HUES64 (cell line): ENCODE measurements around the gene ADGRB2.

Experiments
- H3K27ac ChIP-seq: 2 replicates; pipeline ENCODE4 v1.7.0; 2013; ENCODE audit warnings: low read depth, low read length, inconsistent platforms
- H3K27me3 ChIP-seq: 2 replicates; pipeline ENCODE4 v1.6.1; 2013; ENCODE audit warnings: mild to moderate bottlenecking, low read length; ENCODE audit not compliant: insufficient read depth
- H3K36me3 ChIP-seq: 2 replicates; pipeline ENCODE4 v1.6.1; 2013; ENCODE audit warnings: mild to moderate bottlenecking, low read length; ENCODE audit not compliant: insufficient read depth
- H3K4me1 ChIP-seq: 2 replicates; pipeline ENCODE4 v1.6.1; 2013; ENCODE audit warnings: mild to moderate bottlenecking, low read length, moderate library complexity; ENCODE audit not compliant: insufficient read depth
- H3K4me3 ChIP-seq: 2 replicates; pipeline ENCODE4 v1.5.1; 2013; ENCODE audit warnings: mild to moderate bottlenecking, low read length, moderate library complexity
- H3K9ac ChIP-seq: 2 replicates; pipeline ENCODE4 v1.6.1; 2013; ENCODE audit warnings: mild to moderate bottlenecking, low read depth, low read length
- H3K9me3 ChIP-seq: 2 replicates; pipeline ENCODE4 v1.6.1; 2013; ENCODE audit warnings: low read depth, low read length; ENCODE audit not compliant: insufficient read depth
- WGBS: fragments of 150-250, 120-280 bp; methylation state at CpG from one replicate; pipeline ENCODE4 v1.1.7; 2013; ENCODE audit warnings: missing lambda C conversion rate; 5-methylcytosine and 5-hydroxymethylcytosine counted together

ADGRB2 gene

DNA sequence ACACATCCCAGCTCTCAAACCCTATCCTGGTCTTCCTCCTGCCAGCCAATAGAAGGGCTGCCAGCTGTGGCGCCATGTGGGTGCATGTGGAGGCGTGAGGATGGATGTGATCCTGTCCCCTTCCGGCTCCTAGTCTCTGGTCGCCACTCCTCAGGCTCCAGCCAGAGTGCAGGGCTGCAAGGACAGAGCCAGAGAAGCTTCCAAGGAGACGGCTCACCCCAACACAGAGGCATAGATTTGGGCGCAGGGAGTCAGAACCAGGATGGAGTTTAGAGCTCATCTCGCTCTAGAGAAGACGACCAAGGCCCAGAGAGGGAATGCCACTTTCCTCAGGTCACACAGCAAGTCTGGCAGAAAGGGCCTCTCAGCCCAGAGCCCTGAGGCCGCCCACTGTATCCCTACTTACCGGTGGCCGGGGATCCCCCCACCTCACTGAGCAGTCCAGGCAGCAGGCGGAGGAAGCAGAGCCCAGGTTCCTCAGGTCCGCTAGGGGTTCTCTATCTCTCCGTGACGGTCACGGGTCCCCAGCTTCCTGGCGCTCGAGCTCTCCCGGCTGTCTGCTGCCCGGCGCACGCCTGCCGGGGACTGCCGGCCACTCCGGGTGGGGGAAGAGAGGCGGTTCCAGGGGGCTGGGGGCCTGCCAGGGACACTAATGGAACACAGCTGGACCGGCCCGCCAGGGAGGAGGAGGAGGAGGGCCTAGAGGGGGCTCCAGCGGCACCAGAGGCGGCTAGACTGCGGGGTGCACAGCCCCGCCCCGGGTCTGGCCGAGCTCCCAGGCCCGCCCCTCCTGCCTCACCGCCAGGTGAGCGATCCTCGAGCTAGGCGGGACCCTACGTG is 60.5 kb downstream of the ADGRB2 start, which contains the start of gene COL16A1:
Gene COL16A1, minus strand, starts transcription at position 587 of the 840 bp plus-strand sequence. CDS start 1,824 bp downstream, outside the sequence.
- WGBS, result 20% methylated on average over 40 of the region's 40 CpGs

DNA sequence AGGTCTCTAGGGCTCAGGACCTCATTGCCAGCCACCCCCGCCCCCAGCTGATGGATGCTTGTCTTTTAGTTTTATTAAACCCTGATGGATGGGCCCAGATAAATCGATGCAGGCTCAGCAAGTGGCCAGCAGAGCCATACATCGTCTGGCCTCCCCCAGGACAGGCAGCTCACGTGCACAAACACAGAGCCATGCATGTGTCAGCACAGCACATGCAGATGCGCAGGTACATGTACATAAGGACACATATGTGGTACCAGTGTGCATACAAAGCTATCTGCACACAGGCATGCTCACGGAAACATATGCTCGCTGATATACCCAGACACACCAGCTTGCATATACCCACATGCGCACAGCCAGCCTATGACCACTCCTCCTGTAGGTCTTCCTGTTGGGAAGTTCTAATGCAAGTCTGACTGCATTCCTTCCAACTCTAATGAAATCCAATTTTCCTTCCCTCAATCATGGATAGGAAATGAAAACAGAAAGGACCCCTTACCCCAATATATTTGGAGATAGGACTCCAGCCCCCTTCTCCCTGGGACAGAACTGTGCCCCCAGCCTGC is 61.2 kb downstream of the ADGRB2 start:
- H3K4me1 ChIP-seq, result peaks cover 22% of the 10 kb centered on the region
- 91% methylated on average over 8 of the region's 8 CpGs for WGBS
- no peaks in the 10 kb centered on the region for H3K27me3 ChIP-seq
- peak overlapping the region; percentile 58; the same call in 1 of the 2 replicates for H3K4me3 ChIP-seq
- H3K9me3 ChIP-seq, result no peaks in the 10 kb centered on the region
- peaks cover 3% of the 10 kb centered on the region; the same call in 1 of the 2 replicates for H3K36me3 ChIP-seq
- no peak overlapping the region for H3K9ac ChIP-seq
- H3K27ac ChIP-seq, result no peak overlapping the region

More for the DNA sequence above, 60.5 kb downstream of the ADGRB2 start, which contains the start of gene COL16A1:
- H3K27ac ChIP-seq, result peak within 1 kb of the TSS; percentile 47
- no peaks in the 10 kb centered on the region for H3K27me3 ChIP-seq
- H3K9ac ChIP-seq, result peak within 1 kb of the TSS; percentile 57
- no peaks in the 10 kb centered on the region for H3K9me3 ChIP-seq
- peak within 1 kb of the TSS; percentile 58 for H3K4me3 ChIP-seq
- peaks cover 22% of the 10 kb centered on the region for H3K4me1 ChIP-seq
- peaks cover 3% of the 10 kb centered on the region; the same call in 1 of the 2 replicates for H3K36me3 ChIP-seq

GRCh38 chr1:31701091-31701736 is 62.9 kb downstream of the ADGRB2 start:
- H3K4me3 ChIP-seq, result no peak overlapping the region
- no peaks in the 10 kb centered on the region for H3K27me3 ChIP-seq
- H3K36me3 ChIP-seq, result peaks cover 3% of the 10 kb centered on the region; the same call in 1 of the 2 replicates
- 77% methylated on average over 10 of the region's 10 CpGs for WGBS
- peak overlapping the region; percentile 13; the same call in 1 of the 2 replicates for H3K27ac ChIP-seq
- no peaks in the 10 kb centered on the region for H3K9me3 ChIP-seq
- H3K4me1 ChIP-seq, result peaks cover 22% of the 10 kb centered on the region
- 0 out of 2 replicates have a peak overlapping the region, but pooled peaks have one; percentile 16 for H3K9ac ChIP-seq

GRCh38 chr1:31700468-31701090 is 63.6 kb downstream of the ADGRB2 start:
- 0 out of 2 replicates have a peak overlapping the region, but pooled peaks have one; percentile 16 for H3K9ac ChIP-seq
- WGBS, result 81% methylated on average over 7 of the region's 7 CpGs
- peaks cover 3% of the 10 kb centered on the region; the same call in 1 of the 2 replicates for H3K36me3 ChIP-seq
- no peaks in the 10 kb centered on the region for H3K27me3 ChIP-seq
- no peaks in the 10 kb centered on the region for H3K9me3 ChIP-seq
- no peak overlapping the region for H3K4me3 ChIP-seq
- peaks cover 19% of the 10 kb centered on the region for H3K4me1 ChIP-seq
- no peak overlapping the region; the same call in 1 of the 2 replicates for H3K27ac ChIP-seq

DNA sequence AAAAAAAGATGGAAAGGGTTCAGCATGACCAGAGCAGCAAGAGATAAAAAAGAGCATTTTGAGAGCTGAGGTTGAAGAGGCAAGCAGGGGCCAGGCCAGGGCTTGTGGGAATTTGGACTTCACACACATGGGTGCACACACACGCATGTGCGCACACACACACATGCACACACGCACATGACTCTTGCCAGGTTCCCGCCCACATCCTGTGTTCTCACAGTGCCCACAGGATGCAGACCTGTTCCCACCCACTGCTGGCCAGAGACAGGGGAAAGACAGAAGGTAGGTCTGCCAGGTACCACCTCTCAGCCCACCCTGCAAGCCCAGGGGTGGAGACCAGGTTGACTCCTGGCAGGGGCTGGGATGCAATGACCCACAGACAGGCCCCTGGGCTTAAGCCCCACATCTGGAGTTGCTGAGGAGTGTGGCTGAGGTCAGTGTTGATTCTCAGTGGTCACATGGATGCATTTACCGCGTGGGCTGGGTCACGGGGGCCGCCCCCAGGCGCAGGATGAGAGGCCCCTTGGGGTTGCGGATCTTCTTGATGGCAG is 64.7 kb downstream of the ADGRB2 start:
- WGBS, result 90% methylated on average over 10 of the region's 10 CpGs
- Histone ChIP-seq H3K9ac (no peak overlapping the region), H3K27ac (no peak overlapping the region), H3K9me3 (no peaks in the 10 kb centered on the region), H3K27me3 (no peaks in the 10 kb centered on the region), H3K36me3 (peaks cover 3% of the 10 kb centered on the region; the same call in 1 of the 2 replicates), H3K4me1 (peaks cover 10% of the 10 kb centered on the region), H3K4me3 (no peak overlapping the region)

GRCh38 chr1:31697369-31697984 is 66.7 kb downstream of the ADGRB2 start:
- H3K9ac ChIP-seq, result no peak overlapping the region
- peaks cover 9% of the 10 kb centered on the region for H3K4me1 ChIP-seq
- peaks cover 3% of the 10 kb centered on the region; the same call in 1 of the 2 replicates for H3K36me3 ChIP-seq
- H3K27ac ChIP-seq, result no peak overlapping the region
- H3K9me3 ChIP-seq, result no peaks in the 10 kb centered on the region
- H3K4me3 ChIP-seq, result no peak overlapping the region
- no peaks in the 10 kb centered on the region for H3K27me3 ChIP-seq
- 85% methylated on average over 12 of the region's 12 CpGs for WGBS

DNA sequence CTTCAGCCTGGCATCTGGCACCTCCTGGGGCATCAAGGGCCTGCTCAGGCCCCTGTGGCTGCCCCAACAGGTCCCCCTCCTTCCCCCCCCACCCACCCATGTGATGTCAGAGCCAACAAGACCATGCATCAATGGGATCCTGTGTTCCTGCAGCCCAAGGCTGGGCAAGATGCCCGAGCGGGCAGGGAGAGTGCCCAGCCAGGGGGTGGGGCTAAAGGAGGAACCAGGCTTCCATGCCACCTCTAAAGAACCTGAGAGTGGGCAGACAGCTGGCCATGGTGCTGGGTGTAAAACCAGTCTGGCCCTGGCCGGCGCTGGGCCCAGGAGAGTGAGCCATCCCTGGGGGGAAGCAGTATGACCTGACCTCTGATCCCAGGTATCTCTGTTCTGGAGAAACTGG is 67.9 kb downstream of the ADGRB2 start:
- H3K27ac ChIP-seq, result no peak overlapping the region
- H3K27me3 ChIP-seq, result no peaks in the 10 kb centered on the region
- peaks cover 7% of the 10 kb centered on the region for H3K4me1 ChIP-seq
- no peak overlapping the region for H3K9ac ChIP-seq
- WGBS, result 94% methylated on average over 4 of the region's 4 CpGs
- no peaks in the 10 kb centered on the region for H3K9me3 ChIP-seq
- no peak overlapping the region for H3K4me3 ChIP-seq
- peaks cover 3% of the 10 kb centered on the region; the same call in 1 of the 2 replicates for H3K36me3 ChIP-seq

DNA sequence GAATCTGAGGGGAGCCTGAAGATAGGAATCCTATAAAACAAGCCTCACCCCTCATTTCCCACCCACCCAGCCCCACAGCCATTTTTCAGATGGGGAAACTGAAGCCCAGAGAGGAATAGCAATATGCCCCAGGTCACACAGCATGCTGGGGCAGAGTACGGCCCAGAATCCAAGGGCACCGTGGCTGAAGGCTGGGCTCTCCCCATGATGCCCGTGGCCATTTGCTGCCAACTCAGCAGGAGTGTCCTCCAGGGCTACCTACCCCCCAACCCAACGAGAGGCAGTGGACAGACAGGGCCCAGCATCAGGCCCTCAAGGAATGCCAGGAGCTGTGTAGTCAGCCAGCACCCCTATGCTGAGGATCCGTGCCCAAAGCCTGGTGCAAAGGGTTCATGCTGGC is 68.8 kb downstream of the ADGRB2 start:
- 88% methylated on average over 5 of the region's 5 CpGs for WGBS
- H3K36me3 ChIP-seq, result peaks cover 3% of the 10 kb centered on the region; the same call in 1 of the 2 replicates
- no peak overlapping the region for H3K27ac ChIP-seq
- H3K27me3 ChIP-seq, result no peaks in the 10 kb centered on the region
- no peaks in the 10 kb centered on the region for H3K9me3 ChIP-seq
- no peaks in the 10 kb centered on the region; the same call in 1 of the 2 replicates for H3K4me1 ChIP-seq
- no peak overlapping the region for H3K4me3 ChIP-seq
- no peak overlapping the region for H3K9ac ChIP-seq

GRCh38 chr1:31694964-31695313 is 69.2 kb downstream of the ADGRB2 start:
- Histone ChIP-seq H3K4me1 (no peaks in the 10 kb centered on the region; the same call in 1 of the 2 replicates), H3K27ac (no peak overlapping the region), H3K4me3 (no peak overlapping the region), H3K27me3 (no peaks in the 10 kb centered on the region), H3K9ac (no peak overlapping the region), H3K36me3 (peaks cover 3% of the 10 kb centered on the region; the same call in 1 of the 2 replicates), H3K9me3 (no peaks in the 10 kb centered on the region)
- WGBS, result 90% methylated on average over 7 of the region's 8 CpGs
